Memory B cell (primary cell): ENCODE data around the gene LGI2.
"Not testable (repeated sequence)": the region's sequence is repeated elsewhere in the genome, so short reads cannot be mapped to it uniquely, and the experiment has no call there.

Source experiments
- ATAC-seq: fragments of 150-1000 bp; cut with Tn5 transposase; 2 replicates; pipeline ENCODE4 v1.10.0; 2021; ENCODE audit warnings: low read depth, mild to moderate bottlenecking, moderate library complexity
- DNase-seq, 2 donors: peaks; one replicate each; pipeline ENCODE4 v3.0.0; 2022; ENCODE audit warnings: low spot score in 2 of 2
- H3K27ac Mint-ChIP-seq: one replicate; pipeline ENCODE4 v1.8.0; 2022; ENCODE audit warnings: mild to moderate bottlenecking, moderate library complexity, mixed read lengths
- H3K27me3 Mint-ChIP-seq: one replicate; pipeline ENCODE4 v1.8.0; 2022; ENCODE audit warnings: mixed read lengths
- H3K36me3 Mint-ChIP-seq: one replicate; pipeline ENCODE4 v1.8.0; 2022; ENCODE audit warnings: mild to moderate bottlenecking, mixed read lengths
- H3K4me1 Mint-ChIP-seq: one replicate; pipeline ENCODE4 v1.8.0; 2022; ENCODE audit warnings: mixed read lengths
- H3K4me3 Mint-ChIP-seq: one replicate; pipeline ENCODE4 v1.8.0; 2022; ENCODE audit warnings: mild to moderate bottlenecking, moderate library complexity, mixed read lengths
- H3K9me3 Mint-ChIP-seq: one replicate; pipeline ENCODE4 v1.8.0; 2022; ENCODE audit warnings: mixed read lengths

Gene LGI2

DNA sequence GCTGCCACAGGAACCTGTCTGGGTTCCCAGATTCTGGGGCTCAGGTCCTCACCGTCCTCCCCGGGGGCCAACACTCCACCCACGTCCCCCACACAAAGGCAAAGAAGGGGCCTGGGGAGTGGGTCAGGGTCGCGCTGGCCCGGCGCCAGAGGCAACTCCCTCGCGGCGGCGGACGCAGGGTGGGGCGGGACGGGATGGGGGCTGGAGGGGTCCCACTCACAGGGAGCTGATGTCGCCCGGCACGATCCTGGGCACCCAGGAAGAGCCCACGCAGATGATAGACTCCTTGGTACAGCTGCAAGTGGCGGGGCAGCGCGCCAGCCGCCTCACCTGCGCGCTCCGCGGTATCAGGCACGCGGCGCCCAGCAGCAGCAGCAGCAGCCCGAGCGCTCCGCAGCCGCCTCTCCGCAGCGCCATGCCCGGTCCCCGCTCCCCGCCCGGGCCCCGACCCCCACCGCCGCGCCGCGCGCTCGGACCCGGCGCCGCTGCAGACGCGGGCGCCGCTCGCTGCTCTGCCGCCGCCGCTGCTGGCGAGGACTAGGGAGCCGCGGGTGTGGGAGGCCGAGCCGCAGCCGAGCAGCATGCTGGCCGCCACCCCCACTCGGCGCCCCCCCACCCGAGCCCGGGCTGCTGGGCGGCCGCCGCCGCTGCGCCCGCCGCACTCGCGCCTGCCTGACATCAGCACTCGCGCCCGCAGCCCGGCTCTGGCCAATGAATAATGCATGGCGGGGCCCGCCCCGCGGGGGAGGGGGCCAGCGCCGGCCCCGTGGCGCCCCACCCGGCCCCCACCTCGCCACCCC lies at the start of gene LGI2:
LGI2 (minus strand) TSS at position 670 of the 800 bp plus-strand sequence; CDS start at position 417, 253 bp downstream.
- peak within 1 kb of the TSS; percentile 21 for H3K4me3 Mint-ChIP-seq
- H3K4me1 Mint-ChIP-seq = peaks cover 4% of the 10 kb centered on the region
- peaks cover 6% of the 10 kb centered on the region for H3K9me3 Mint-ChIP-seq
- no peak for ATAC-seq
- no peak for DNase-seq
- H3K27ac Mint-ChIP-seq = no peak within 1 kb of the TSS
- peaks cover 40% of the 10 kb centered on the region for H3K27me3 Mint-ChIP-seq
- no peaks in the 10 kb centered on the region for H3K36me3 Mint-ChIP-seq

- DNase-seq (no peak), ATAC-seq (no peak)
- H3K27ac Mint-ChIP-seq = no peak overlapping the region
- peaks cover 16% of the 10 kb centered on the region for H3K27me3 Mint-ChIP-seq
- H3K36me3 Mint-ChIP-seq = no peaks in the 10 kb centered on the region
- no peaks in the 10 kb centered on the region for H3K4me1 Mint-ChIP-seq
- H3K4me3 Mint-ChIP-seq = no peak overlapping the region
- H3K9me3 Mint-ChIP-seq = no peaks in the 10 kb centered on the region
These were observed 47.8 kb upstream of the LGI2 start for GRCh38 chr4:25078523-25078922.

GRCh38 chr4:25076625-25077398 lies 46.1 kb upstream of the LGI2 start:
- DNase-seq (no peak), ATAC-seq (no peak)
- H3K9me3 Mint-ChIP-seq = no peaks in the 10 kb centered on the region
- H3K27me3 Mint-ChIP-seq = peaks cover 16% of the 10 kb centered on the region
- no peak overlapping the region for H3K4me3 Mint-ChIP-seq
- H3K36me3 Mint-ChIP-seq = no peaks in the 10 kb centered on the region
- no peaks in the 10 kb centered on the region for H3K4me1 Mint-ChIP-seq
- no peak overlapping the region for H3K27ac Mint-ChIP-seq

DNA sequence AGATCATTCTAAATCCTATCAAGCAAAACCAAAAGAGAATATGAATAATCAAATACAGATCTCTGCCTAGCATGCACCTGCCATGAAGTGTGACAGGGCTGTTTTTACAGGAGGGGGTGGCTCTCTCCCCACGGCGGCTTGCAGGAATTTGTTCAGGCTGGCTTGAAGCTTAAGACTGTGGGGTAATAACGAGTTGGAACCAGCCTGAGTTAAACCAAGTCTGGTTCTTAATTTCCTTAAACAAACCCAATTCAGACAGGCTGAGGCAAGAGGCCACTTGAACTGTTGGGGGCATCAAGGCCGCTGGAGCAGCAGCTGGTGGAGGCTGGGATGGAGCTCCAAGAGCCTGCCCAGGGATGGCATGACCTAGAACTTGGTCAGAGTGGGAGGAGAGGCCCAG lies 45.1 kb upstream of the LGI2 start:
- H3K27me3 Mint-ChIP-seq = peaks cover 16% of the 10 kb centered on the region
- no peak for ATAC-seq
- no peak overlapping the region for H3K4me3 Mint-ChIP-seq
- H3K9me3 Mint-ChIP-seq = no peaks in the 10 kb centered on the region
- H3K4me1 Mint-ChIP-seq = no peaks in the 10 kb centered on the region
- DNase-seq = no peak
- H3K36me3 Mint-ChIP-seq = no peaks in the 10 kb centered on the region
- no peak overlapping the region for H3K27ac Mint-ChIP-seq

DNA sequence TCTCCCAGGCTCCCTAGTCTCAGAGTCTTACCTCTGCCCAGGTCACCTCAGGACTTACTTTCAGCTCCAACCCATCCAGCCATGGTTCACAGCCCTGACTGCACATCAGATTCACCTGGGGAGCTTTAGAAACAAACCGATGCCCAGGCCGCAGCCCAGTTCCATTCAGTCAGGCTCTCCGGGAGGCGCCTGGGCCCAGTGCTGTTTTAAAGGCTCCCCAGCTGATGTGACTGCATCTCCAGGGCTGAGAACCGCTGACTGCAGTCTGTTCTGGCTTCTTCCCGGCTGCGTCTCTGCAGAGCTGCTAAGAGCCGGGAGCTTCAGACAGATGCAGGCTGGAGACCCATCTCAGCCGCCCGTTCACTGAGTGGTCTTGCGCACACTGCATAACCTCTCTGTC lies 44.4 kb upstream of the LGI2 start:
- H3K4me3 Mint-ChIP-seq = no peak overlapping the region

GRCh38 chr4:25070545-25070944 lies 39.8 kb upstream of the LGI2 start:
- no peak for DNase-seq
- Mint-ChIP-seq H3K4me3 (no peak overlapping the region), H3K36me3 (no peaks in the 10 kb centered on the region), H3K9me3 (peaks cover 3% of the 10 kb centered on the region), H3K4me1 (no peaks in the 10 kb centered on the region), H3K27ac (no peak overlapping the region), H3K27me3 (peaks cover 14% of the 10 kb centered on the region)
- no peak for ATAC-seq

More for the DNA sequence above, 44.4 kb upstream of the LGI2 start:
- peaks cover 19% of the 10 kb centered on the region for H3K27me3 Mint-ChIP-seq
- no peak for ATAC-seq
- no peaks in the 10 kb centered on the region for H3K4me1 Mint-ChIP-seq
- no peak overlapping the region for H3K27ac Mint-ChIP-seq
- DNase-seq = no peak
- no peaks in the 10 kb centered on the region for H3K36me3 Mint-ChIP-seq
- H3K9me3 Mint-ChIP-seq = no peaks in the 10 kb centered on the region

DNA sequence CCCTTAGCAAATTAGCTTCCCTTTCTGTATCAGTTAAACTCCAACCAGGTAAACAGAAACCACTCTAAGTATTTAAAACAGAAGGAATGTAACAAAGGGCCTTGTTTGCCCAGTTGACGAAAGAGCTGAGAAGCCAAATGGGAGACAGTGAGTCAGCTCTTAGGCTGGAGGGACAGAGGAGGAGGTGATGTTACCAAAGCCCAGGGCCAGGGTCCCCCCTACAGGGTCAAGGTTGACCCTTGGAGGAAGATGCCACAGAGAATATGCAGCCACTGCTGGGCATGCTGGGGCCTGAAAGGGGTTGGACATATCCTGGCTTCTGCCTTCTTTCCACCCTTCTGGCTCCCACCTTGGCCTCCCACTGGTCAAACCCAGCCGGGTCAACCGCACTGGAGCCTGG lies 38.3 kb upstream of the LGI2 start:
- H3K36me3 Mint-ChIP-seq = no peaks in the 10 kb centered on the region
- no peak overlapping the region for H3K27ac Mint-ChIP-seq
- DNase-seq (no peak), ATAC-seq (no peak)
- peaks cover 3% of the 10 kb centered on the region for H3K9me3 Mint-ChIP-seq
- no peak overlapping the region for H3K4me3 Mint-ChIP-seq
- no peaks in the 10 kb centered on the region for H3K4me1 Mint-ChIP-seq
- peaks cover 12% of the 10 kb centered on the region for H3K27me3 Mint-ChIP-seq

GRCh38 chr4:25068386-25068785 lies 37.6 kb upstream of the LGI2 start:
- Mint-ChIP-seq H3K27me3 (peaks cover 12% of the 10 kb centered on the region), H3K27ac (no peak overlapping the region), H3K9me3 (peaks cover 3% of the 10 kb centered on the region), H3K36me3 (no peaks in the 10 kb centered on the region), H3K4me1 (no peaks in the 10 kb centered on the region), H3K4me3 (no peak overlapping the region)
- ATAC-seq = no peak
- no peak for DNase-seq

GRCh38 chr4:25065932-25066590 lies 35.3 kb upstream of the LGI2 start:
- H3K27ac Mint-ChIP-seq = no peak overlapping the region
- peaks cover 7% of the 10 kb centered on the region for H3K9me3 Mint-ChIP-seq
- H3K4me1 Mint-ChIP-seq = no peaks in the 10 kb centered on the region
- H3K27me3 Mint-ChIP-seq = peaks cover 19% of the 10 kb centered on the region
- H3K36me3 Mint-ChIP-seq = no peaks in the 10 kb centered on the region
- DNase-seq (no peak), ATAC-seq (no peak)
- no peak overlapping the region for H3K4me3 Mint-ChIP-seq

GRCh38 chr4:25065431-25065858 lies 34.7 kb upstream of the LGI2 start:
- H3K36me3 Mint-ChIP-seq = no peaks in the 10 kb centered on the region
- peaks cover 18% of the 10 kb centered on the region for H3K27me3 Mint-ChIP-seq
- no peaks in the 10 kb centered on the region for H3K4me1 Mint-ChIP-seq
- H3K9me3 Mint-ChIP-seq = peaks cover 7% of the 10 kb centered on the region
- no peak for ATAC-seq
- no peak overlapping the region for H3K27ac Mint-ChIP-seq
- DNase-seq = no peak
- H3K4me3 Mint-ChIP-seq = no peak overlapping the region

- not testable (repeated sequence) for DNase-seq, H3K4me1 Mint-ChIP-seq, H3K36me3 Mint-ChIP-seq, H3K4me3 Mint-ChIP-seq, ATAC-seq, H3K27ac Mint-ChIP-seq, H3K9me3 Mint-ChIP-seq
- peaks cover 16% of the 10 kb centered on the region for H3K27me3 Mint-ChIP-seq
These were observed 33.7 kb upstream of the LGI2 start for GRCh38 chr4:25064447-25064846.

DNA sequence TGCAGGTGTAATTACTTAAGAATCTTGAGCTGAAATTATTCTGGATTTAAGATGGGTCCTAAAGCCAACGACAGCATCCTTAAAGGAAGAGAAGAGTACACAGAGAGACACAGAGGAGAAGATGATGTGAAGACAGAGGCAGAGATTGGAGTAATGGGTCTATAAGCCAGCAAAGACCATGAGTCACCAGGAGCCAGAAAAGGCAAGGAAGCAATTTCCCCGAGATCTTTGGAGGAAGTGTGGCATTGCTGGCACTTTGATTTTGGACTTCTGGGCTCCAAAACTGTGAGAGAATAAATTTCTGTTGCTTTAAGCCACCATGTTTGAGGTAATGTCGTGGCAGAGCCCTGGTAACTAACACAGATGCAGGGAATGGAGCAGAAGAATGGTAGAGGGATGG lies 32.4 kb upstream of the LGI2 start:
- H3K4me3 Mint-ChIP-seq = no peak overlapping the region
- no peaks in the 10 kb centered on the region for H3K36me3 Mint-ChIP-seq
- H3K4me1 Mint-ChIP-seq = no peaks in the 10 kb centered on the region
- peaks cover 15% of the 10 kb centered on the region for H3K27me3 Mint-ChIP-seq
- peaks cover 10% of the 10 kb centered on the region for H3K9me3 Mint-ChIP-seq
- ATAC-seq (no peak), DNase-seq (no peak)
- no peak overlapping the region for H3K27ac Mint-ChIP-seq

DNA sequence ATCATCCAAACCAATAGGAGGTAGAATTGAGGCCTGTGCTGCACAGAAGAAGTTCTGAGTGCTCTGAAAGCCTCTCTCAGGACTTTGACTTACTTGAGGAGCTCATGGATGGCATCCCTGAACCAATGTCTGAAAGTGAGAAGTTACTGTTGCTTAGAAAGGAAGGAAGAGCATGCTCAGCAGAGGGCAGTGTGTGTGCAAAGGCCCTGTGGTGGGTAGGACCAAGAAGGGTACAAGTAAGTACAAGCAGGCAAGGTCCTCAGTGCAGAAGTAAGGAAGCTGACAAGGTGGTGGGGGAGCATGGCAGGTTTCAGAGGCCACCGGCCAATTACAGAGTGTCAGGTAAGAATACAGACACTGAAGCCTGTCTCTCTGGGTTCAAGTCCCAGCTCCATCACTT lies 31.4 kb upstream of the LGI2 start:
- Mint-ChIP-seq H3K4me1 (no peaks in the 10 kb centered on the region), H3K36me3 (no peaks in the 10 kb centered on the region)

DNA sequence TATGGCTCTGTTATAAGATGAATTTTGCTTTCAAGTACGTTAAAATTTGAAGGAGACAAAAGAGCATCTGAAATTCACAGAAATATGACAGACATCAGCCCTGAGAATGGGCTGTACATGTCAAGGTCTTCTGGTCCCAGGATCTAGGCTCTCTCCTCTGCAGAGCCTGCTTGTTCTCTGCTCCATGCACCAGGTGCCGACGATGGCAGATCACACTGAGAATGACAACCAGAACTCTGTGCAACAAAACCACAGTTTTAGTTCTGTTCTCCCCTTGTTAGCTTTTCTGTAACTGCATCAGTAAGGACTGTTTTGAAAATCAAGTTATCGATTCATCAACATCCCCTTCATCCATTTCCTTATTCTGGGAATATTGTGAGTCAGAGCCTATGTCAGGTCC lies 30.9 kb upstream of the LGI2 start:
- Mint-ChIP-seq H3K27ac (no peak overlapping the region), H3K36me3 (no peaks in the 10 kb centered on the region), H3K4me1 (no peaks in the 10 kb centered on the region), H3K27me3 (peaks cover 20% of the 10 kb centered on the region), H3K4me3 (no peak overlapping the region), H3K9me3 (peaks cover 7% of the 10 kb centered on the region)
- no peak for DNase-seq
- ATAC-seq = no peak

More for the DNA sequence above, 31.4 kb upstream of the LGI2 start:
- Mint-ChIP-seq H3K4me3 (no peak overlapping the region), H3K9me3 (peaks cover 7% of the 10 kb centered on the region), H3K27me3 (peaks cover 18% of the 10 kb centered on the region), H3K27ac (no peak overlapping the region)
- ATAC-seq = no peak
- DNase-seq = no peak
